ENCODE results near the gene REM1. TPM values are rescaled to one million over a fixed set of nuclear protein-coding genes. Genes with fewer than 3 reads are reported as not detected.

The REM1 gene
- total RNA-seq, result 1 to 10 TPM; 1.4 to 5.3 (median 2.7) TPM

- TF ChIP-seq, protein P1, sequence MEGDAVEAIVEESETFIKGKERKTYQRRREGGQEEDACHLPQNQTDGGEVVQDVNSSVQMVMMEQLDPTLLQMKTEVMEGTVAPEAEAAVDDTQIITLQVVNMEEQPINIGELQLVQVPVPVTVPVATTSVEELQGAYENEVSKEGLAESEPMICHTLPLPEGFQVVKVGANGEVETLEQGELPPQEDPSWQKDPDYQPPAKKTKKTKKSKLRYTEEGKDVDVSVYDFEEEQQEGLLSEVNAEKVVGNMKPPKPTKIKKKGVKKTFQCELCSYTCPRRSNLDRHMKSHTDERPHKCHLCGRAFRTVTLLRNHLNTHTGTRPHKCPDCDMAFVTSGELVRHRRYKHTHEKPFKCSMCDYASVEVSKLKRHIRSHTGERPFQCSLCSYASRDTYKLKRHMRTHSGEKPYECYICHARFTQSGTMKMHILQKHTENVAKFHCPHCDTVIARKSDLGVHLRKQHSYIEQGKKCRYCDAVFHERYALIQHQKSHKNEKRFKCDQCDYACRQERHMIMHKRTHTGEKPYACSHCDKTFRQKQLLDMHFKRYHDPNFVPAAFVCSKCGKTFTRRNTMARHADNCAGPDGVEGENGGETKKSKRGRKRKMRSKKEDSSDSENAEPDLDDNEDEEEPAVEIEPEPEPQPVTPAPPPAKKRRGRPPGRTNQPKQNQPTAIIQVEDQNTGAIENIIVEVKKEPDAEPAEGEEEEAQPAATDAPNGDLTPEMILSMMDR (IDR thresholded peaks at IDR 0.05; ENCODE audit: low read depth), result no peak
Observed at GRCh38 chr20:31474758-31475427, at the start of gene REM1, which contains the start of gene DEFB124. Gene REM1, plus strand, starts transcription at chr20:31475288. Its CDS starts 1,158 bp downstream, at chr20:31476446. Gene DEFB124, minus strand, starts transcription at chr20:31475127. Its CDS starts 2,114 bp downstream, at chr20:31473013.

- TF ChIP-seq, protein P1 (IDR thresholded peaks at IDR 0.05; ENCODE audit: low read depth), result no peak
Observed at GRCh38 chr20:31425797-31426196, 49.3 kb upstream of the REM1 start.

- TF ChIP-seq, protein P1 (IDR thresholded peaks at IDR 0.05; ENCODE audit: low read depth), result no peak
Observed at GRCh38 chr20:31430568-31431115, 44.4 kb upstream of the REM1 start.

- TF ChIP-seq, protein P1 (IDR thresholded peaks at IDR 0.05; ENCODE audit: low read depth), result no peak
Observed at GRCh38 chr20:31440012-31440659, 35.0 kb upstream of the REM1 start, which contains the start of gene DEFB123. Gene DEFB123, plus strand, starts transcription at chr20:31440632. Its CDS starts 67 bp downstream, at chr20:31440699.

DNA sequence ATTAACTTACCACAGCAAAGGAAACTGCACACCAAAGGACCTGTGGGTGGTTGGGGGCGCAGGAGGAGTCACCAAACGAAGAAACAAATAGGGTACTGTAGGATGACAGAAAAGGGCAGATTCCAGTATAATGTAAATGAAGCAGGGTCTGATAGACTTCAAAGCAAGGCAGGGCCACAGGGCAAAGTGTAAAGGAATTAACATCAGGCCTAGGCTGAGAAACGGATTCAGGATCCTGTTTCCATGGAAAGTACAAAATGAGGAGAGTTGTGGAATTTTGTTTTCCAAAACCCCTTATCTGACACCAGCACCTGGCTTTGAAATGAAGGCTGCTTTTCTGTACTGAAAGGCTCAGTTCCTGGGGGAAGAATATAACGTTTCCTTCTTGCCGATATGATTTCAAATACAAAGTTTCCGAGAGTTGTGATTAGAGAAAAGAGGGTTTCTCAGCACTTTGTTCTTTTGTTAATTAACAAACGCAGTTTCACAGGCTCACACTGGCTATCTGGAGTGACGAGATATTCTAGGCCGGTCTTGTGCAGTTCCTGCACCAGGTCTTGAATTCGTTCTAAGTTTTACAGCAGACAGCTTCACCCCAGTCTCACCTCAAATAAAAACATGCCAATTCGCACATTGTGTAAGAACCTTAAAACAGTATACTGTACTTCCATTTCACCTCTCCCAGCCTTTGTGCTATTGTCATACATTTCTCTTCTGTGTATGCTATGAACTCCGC is 28.8 kb upstream of the REM1 start:
- TF ChIP-seq, protein P1 (IDR thresholded peaks at IDR 0.05; ENCODE audit: low read depth), result no peak

GRCh38 chr20:31449511-31450414 is 25.3 kb upstream of the REM1 start:
- TF ChIP-seq, protein P1 (IDR thresholded peaks at IDR 0.05; ENCODE audit: low read depth), result no peak

All from subcutaneous adipose tissue (tissue), 4 donors.